Amygdala (tissue), 56 donors: ENCODE results near the gene SMIM28.

Experiments
- DNase-seq, 56 donors: peaks; one replicate each; lab custom pipeline; 2025; lab: John Stamatoyannopoulos, UW

SMIM28 gene

GRCh38 chr6:138426500-138427123, 48.9 kb downstream of the SMIM28 start:
- DNase-seq, result no peak

DNA sequence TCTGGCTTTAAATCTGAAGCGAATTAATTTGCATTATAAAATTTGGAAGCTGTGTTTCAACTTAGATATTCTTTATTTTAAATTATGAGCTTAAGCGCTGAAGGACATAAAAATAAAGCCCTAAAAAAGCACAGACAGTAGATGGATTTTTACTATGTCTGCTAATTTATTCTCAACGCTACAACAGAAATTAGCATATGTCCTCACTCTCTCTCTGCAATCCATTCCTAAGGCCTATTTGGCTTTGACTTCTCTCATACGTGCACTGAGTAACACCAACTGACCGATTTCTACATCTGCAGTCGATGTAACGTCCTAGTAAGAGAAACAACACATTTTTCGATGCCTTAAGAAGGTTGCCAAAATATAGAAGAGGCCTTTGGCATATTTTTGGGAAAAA, 50.0 kb downstream of the SMIM28 start:
- DNase-seq, result no peak

GRCh38 chr6:138428944-138429598, 51.4 kb downstream of the SMIM28 start:
- DNase-seq, result no peak

GRCh38 chr6:138429761-138430160, 52.1 kb downstream of the SMIM28 start:
- peak in 6 of 56 donors; percentile 4 to 26 (median 12) for DNase-seq

DNA sequence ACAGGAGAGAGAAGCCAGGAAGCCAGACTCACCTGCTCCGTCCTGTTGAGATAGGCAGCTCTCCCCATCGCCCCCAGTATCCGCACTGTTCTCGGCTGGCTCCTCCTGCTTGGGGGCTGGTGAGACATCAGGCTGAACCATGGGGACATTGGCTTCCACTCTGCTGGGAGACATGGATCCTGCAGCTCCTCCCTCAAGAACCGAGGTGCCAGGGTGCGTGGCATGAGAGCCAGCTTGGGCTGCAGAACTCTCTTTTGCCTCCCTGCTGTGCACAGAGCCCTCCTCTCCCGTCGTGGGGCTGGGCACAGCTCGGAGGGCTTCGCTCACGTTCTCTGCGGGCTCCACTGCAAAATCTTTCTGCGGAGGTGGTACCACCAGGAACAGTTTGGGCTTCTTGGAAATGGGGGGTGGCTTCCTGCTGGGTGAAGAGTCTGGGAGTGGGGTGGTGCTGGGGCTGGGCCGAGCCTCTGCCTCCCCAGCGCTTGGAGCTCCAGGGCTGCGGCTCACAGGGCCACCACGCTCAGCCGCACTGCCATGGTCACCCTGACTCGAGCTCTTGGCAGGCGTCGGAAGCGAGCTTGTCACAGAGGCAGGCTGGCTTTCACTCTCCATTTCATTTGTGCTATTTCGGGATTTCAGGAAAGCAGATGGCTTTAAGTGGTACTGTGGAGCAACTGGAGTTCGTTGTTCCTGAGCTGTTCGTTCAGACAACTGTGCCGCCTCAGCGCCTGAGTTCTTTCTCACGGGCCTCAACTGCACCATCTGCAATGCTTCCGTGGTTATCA, 52.8 kb downstream of the SMIM28 start:
- DNase-seq, result peak in 45 of 56 donors; percentile 12 to 75 (median 47)

GRCh38 chr6:138431256-138432062, 53.8 kb downstream of the SMIM28 start:
- peak in 6 of 56 donors; percentile 9 to 34 (median 18) for DNase-seq

DNA sequence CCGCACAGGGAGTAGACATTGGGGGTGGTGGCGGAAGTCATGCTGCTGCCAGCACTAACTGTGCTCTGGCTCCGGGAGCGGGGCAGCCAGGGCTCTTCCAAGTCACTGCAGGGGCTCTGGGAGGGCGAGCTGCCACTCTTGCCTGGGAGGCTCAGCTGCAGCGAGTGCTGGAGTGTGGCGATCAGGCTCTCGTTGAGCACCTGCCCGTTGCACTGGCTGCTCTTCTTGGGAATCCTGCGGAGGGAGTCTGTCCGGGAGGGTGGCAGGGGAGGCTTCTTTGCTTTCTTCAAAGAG, 54.3 kb downstream of the SMIM28 start:
- peak in 13 of 56 donors; percentile 9 to 41 (median 21) for DNase-seq
